Measurements from ENCODE around the gene RPL3.

Gene RPL3

DNA sequence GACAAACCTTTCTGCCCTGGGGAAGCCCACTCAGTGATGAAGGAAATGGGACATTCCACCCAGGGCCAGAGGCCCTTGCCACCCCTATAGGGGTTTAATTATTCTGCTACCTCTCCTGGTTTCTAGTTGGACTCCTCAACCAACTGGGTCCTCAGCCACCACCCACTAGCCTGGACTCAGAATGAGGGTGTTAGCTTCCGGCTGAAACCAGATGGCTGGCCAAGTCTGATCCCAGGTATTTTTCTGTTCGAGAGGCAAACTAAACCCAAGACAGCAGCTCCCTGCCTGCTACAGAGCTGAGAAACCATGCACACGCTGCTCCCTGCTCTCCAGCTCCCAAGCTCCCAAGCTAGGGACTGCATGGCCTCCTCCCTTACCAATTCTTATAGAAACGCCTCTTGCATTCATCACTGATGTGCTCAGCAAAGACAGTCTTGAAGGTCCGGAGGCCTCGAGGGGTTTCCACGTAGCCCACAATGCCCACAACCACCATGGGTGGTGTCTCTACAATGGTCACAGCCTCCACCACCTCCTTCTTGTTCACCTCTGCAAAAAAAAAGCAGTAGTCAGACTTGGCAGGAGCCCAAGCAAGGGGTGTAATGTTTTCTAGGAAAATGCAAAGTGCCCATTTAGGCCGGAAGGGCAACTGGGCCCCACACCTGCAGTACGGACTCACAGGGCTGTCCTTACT lies 2.2 kb downstream of the RPL3 start:
- no peak for DNase-seq (ENCODE audit: low read depth)

DNA sequence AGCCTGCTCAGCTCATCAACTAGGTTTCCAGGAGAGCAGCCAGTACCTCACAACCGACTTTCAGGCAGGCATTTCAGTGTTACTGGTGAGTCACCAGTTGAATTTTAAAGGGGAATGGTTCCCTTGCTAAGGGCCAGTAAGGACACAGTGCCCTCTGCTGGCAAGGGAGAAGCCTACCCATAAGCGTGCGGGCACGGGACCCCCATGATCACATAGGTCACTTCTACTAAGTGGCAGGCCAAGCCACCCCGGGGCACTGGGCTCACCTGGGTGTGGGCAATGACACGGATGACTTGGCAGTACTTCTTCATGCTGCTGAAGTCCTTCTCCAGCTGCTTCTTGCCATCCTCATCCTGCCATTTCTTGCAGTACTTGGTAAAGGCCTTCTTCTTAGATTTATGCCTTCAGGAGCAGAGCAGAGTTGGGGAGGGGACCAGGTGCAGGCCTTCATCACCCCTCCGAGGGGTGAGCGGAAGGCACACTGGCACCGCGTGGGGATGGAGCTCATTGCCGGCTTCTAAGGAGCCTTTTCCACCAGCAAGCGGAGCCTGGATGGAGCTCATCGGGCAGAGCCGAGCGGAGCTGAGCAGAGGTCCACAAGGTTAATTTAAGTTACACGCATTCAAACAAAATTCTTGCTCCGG lies 2.9 kb downstream of the RPL3 start:
- DNase-seq (ENCODE audit: low read depth) = peak; percentile 57

DNA sequence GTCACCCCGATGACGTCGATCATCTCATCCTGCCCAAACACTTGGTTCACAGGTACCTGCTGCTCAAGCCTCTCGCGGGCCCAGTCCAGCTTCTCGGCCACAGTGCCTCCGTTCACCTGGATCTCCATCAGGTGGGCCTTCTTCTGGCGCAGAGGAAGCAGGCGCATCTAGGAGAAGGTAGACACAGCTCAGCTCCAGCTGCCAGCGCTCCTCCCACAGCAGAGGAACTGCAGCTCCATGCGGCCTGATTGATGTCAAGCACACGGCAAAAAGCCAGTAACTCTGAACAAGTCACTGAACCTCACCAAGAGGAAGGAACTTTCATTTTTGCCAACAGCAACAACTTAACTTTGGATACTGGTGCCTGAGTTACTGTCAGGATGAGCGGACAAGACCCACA lies 4.0 kb downstream of the RPL3 start:
- no peak for DNase-seq (ENCODE audit: low read depth)

DNA sequence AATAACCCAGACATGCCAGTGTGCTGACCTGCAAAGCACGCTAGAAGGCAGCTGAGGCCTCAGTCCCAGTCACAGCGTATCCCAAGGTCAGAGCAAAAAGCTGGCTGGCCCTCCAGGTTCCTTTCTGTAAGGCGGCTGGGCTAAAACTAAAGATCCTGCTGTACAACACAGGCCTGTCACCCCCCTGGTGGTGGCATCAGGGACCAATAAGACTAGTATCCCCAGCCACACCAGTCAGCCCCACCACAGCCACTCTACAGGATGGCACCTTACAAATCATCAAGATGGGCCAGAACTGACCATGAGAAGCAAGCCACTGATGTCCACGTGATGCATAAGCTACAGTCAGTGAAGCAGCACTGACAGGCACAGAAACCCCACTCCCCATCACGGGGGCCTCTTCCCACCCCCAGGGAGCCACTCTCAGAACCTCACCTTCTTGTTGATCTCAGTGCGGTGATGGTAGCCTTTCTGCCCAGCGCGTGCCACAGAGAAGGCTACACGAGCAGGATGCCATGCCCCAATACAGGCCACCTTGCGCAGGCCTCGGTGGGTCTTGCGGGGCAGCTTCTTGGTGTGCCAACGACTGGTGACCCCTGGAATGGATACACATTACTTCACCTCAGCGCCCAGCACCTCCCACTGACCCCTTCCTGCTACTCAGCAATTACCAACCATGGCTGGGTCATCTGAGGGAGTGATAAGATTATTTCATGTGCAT lies 5.0 kb downstream of the RPL3 start:
- DNase-seq (ENCODE audit: low read depth) = no peak

DNA sequence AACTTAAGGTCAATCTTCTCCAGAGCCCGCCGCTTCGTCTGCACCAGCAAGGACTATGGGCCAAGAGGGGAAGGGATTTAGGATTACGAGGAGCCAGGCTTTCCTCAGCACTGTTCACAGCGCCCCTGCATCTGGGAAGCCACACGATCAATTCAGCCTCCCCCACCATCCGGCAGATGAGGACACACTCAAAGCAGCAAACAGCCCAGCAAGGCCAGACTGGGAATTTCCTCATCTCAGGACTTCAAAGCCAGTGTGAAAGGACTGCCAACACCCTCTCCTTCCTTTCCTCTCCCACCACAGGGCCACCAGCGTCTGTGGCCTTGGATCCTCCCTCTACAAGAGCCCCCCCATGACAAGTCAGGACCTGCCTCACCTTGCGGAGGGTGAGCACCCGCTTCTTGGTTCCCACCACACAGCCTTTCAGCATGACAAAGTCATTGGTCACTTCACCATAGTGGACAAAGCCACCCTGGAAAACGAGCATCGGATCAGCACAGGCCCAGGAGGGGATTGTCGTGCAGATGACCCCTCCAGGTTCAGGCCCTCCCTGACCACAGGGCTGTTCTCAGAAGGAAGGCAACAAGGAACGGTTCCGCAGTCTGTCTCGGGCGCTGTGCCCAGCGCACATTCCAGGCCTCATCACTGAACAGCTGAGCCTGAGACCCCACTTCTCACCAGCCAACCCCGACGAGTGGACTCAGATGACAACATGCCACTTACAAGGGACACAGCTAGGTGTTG lies 6.0 kb downstream of the RPL3 start:
- DNase-seq (ENCODE audit: low read depth) = no peak

DNA sequence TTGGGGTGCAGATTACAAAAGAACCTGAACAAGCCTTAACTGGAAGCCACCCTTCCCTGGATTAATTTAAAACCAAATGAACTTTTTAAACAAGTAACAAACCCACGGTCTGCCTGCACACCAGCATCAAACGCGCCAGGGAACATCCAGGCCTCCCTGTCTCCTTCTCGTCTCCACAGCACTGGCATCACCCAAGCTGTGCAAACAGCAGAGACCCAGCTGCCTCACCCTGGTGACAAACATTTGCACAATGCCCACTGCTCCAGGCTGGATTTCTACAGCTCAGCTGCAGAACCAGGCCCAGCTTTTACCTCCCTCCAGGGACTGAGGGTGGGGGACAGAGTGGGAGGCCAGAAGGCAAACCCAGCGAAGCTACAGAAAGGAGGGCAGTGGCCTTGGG lies 7.0 kb downstream of the RPL3 start:
- no peak for DNase-seq (ENCODE audit: low read depth)

DNA sequence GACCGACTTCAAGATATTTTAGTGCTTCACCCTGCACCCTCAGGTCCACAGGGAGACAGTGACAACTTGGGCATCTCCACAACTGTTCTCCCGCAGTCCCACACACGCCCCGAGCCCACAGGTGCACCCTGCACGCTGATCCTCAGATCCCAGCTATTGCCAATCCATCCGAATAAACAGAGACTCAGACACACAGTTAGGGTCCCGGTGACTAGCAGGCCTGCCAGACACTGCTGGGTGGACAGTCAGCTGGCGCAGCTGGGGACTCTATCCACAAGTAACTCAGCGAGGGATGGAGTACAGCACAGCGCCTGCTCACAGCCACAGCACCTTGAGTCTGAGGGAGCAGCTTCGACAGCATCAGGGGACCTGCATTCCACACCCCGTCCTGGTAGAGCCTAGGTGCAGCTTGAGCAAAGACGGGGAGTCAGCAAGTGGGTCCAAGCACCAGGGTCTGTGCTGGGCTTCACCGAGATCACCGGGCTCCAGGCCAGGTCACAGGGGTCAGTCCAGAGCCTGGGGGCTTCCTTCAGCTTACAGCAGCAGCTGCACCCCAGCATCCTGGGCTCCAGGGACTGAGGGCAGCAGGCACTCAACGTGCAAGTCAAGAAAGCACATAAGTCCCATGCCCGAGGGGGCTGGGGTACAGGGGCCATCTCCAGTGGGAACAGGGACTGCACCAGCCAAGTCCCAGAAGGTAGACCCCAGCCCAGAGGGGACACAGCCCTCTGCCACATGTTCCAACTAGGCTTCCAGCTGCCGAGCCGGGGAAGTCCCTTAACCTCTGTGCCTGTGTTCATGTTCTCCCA lies 7.6 kb downstream of the RPL3 start:
- no peak for DNase-seq (ENCODE audit: low read depth)

DNA sequence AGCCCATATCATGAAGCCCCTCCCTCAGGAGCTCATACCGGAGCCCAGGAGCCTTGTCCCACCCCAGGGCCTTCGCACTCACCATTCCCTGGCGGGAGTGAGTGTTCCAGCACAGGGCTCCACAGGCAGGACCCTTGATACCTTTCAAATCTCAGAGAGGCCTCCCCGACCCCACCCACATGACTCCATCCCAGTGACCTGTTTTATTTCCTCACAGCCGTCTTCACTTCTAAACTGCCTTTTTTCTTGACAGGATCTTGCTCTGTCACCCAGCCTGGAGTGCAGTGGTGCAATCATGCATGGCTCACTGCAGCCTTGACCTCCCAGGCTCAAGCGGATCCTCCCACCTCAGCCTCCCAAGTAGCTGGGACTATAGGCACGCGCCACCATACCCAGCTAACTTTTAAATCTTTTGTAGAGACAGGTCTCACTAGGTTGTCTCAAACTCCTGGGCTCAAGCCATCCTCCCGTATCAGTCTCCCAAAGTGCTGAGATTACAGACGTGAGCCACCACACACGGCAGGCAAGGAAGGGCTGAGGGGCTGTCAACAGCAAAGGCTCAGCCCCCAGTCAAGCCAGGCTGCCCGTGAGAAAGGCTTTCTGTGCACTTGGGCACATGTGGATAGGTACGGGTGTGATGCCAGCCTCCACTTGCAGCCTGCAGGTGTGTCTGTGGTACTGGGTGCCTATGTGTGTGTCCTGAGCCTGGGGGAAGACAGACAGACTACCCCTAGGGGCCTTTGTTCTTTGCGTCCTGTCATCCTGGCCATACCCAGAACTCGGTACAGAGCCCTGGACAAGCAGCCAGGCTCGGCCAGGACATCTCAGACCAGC lies 9.3 kb downstream of the RPL3 start:
- DNase-seq (ENCODE audit: low read depth) = no peak

DNA sequence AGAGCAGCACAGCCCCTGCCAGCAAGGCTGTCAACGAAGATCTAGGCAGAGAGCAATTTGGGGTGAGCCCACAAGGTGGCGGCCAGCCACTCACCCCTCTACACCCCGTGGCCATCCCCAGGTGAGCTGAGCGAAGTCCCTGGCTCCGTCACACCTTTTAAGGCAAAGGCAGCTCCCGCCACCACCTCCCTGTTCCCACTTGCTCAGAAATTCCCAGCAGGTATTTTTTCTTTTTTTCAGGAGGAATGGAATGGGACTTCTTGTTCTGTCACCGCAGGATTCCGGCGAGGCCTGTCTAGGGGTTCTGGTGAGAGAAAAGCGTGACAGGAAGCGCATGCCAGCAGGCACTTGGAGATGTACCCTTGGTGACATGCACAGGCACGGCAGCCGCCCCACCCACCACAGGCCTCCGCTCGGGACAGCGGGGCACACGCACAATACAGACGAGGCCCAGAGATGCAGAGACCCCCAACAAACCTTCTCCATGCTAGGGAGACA lies 10.0 kb downstream of the RPL3 start:
- no peak for DNase-seq (ENCODE audit: low read depth)

DNA sequence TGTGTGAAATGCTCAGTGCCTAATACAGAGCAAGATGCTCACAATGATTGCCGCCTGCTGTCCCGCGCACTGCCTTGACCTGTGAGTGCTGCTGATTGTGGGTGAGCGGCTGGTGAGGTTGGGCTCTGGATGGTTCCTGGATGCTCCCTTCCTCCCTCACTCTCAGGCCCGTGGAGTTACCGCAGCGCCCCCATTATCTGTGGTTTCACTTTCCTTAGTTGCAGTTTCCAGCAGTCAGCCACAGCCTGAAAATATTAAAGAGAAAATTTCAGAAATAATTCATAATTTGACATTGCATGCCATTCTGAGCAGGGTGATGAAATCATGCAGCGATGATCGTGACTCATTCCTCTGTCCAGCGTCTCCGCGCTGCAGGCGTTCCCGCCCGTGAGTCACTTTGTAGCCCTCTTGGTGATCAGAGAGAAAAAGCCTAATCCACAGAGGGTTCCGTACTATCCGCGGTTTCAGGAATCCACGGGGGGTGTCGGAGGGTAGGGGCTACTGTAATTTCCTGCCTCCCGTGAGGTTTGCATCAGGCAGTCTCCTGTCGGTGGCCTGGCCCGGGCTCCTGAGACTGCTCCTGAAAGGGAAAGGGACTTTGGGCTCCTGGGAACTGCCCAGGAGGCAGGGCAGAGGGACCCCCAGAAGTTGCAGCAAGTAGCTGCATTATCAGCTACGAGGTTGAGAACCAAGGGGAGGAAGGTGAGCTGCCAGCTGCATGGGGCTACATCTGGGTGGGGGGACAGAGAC lies 10.6 kb downstream of the RPL3 start:
- DNase-seq (ENCODE audit: low read depth) = no peak

DNA sequence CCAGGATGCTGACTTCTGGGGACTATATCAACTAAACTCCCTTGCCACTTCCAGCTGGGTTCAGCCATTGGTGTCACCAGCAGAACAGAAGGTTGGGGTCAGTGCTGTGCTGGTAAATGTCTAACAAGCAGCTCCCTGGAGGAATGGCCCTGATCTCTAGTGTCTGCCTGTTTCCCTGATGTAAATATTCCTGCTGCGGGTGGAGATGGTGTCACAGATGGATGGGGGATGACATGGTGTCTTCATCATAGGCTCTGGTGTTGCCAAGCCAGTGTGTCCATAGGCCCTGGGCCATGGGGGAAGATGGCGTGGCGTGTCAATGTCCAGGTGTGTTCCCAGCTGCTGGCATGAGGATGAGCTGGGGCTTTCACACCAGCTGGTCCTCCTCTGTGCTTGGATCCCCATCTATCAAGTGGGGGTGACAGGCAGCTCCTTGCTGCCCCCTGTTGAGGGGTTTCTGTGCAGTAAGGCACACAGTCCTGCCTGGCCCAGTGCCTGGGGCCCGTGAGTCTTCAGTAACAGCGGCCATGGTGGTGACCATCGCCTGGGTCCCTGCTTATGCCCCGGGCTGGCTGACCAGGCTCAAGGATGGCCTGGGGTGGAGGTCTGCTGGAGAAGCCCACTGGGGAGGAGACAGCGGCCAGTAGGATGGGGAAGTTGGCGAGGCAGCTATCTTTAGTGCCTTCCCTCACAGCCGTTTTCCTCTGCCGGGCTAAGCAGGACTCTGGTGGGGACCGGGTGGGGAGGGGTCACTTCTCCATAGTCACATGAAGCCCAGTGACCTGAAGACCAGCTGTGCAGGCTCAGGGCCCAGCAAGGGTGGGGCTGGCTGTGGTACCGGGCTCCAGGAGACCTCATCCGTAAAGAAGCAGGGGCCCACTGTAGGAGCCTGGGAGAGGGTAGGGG lies 12.7 kb downstream of the RPL3 start:
- no peak for DNase-seq (ENCODE audit: low read depth)

DNA sequence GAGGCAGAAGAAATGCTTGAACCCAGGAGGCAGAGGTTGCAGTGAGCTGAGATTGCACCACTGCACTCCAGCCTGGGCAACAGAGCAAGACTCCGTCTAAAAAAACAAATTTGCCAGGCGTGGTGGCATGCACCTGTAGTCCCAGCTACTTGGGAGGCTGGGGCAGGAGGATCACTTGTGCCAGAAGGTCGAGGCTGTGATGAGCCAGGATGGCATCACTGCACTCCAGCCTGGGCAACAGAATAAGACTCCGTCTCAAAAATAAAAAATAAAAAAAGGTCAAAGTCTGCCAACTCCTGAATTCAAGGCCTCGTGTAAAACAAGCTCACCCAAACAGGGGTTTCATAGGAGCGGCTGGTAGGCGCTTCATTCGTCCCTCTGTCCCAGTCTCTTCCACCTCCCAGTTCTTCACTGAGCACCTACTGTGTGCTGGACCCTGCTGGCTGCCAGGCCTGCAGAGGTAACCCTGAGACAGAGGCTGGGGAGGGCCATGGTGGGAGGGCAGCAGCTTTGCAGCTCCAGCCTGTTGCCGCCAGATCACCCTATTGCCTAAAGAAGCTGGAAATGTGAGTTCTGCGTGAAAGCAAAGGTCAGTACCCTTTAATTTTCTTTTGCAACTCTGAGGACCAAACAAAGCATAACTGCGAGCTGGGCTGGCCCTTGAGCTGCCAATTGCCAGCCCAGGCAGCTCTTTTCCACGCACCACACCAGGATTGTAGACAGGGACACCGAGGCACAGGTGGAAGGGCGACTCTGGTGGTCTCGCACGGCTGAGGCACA lies 15.3 kb downstream of the RPL3 start:
- DNase-seq (ENCODE audit: low read depth) = no peak

DNA sequence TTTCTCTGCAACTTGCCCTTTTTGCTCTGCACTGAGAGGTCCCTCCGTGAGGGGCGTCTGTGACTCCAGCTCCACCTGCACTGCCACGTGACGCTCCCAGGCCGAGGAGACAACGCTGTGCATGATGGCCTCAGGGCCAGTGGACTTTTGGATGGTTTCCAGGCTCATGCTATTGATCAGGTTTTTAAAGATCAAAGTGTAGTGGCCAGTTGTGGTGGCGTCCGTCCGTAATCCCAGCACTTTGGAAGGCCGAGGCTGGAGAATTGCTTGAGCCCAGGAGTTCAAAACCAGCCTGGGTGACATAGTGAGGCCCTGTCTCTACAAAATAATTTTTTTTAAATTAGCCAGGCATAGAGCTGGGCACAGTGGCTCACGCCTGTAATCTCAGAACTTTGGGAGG lies 16.1 kb downstream of the RPL3 start:
- no peak for DNase-seq (ENCODE audit: low read depth)

DNA sequence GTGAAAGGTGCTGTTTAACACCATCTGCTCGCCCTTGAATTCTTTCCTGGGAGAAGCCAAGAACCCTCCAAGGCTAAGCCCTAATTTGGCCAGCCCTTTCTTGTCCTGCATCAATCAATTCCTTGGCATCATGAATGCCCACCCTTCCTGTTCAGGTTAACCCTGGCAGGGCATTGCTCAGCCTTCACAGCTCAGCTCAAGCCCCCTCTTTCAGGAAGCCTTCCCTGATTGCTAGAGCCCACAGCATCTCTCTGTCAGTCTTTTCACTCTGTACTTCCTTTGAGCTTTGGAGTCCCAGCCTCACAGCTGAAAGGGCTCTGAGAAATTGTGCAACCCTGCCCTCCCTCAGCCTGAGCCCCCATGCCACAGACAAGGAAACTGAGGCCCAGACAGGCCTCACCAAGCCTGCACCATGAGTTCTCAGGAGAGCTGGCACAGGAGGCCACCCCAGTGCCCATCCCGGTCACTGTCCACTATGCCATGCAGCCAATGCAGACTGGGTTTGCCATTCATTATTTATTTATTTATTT lies 16.9 kb downstream of the RPL3 start:
- no peak for DNase-seq (ENCODE audit: low read depth)

DNA sequence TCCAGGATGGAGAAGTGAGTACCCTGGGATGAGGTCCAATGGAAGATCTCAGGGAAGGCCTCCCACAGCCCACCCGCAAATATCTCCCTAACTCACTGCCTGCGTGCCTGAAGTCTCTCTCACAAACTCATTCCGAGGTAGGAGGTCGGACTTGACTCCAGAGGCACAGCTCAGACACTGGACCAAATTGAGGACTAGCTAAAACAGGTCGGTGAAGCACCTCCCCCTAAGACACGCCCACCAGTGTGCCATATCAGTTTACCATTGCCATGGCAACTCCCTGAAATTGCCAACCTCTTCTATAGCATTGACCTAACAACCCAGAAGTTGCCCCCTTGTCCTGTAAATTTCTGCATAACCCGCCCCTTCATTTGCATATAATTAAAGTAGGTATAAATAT lies 17.5 kb downstream of the RPL3 start:
- DNase-seq (ENCODE audit: low read depth) = no peak

DNA sequence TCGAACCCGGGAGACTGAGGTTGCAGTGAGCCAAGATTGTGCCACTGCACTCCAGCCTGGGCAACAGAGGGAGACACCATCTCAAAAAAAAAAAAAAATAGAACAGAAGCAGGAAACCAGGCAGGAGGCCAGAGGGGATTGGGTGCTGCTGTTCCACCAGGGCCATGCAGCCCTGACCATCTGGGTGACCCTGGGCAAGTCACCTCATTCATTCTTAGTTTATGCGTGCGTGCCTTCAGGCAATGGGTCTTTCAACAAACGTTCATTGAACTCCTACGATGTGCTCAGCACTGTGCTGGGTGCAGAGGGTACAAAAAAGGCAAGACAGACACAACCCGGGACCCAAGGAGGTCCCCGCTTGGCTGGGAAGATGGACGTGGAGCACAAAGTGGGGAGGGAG lies 18.3 kb downstream of the RPL3 start:
- DNase-seq (ENCODE audit: low read depth) = no peak

DNA sequence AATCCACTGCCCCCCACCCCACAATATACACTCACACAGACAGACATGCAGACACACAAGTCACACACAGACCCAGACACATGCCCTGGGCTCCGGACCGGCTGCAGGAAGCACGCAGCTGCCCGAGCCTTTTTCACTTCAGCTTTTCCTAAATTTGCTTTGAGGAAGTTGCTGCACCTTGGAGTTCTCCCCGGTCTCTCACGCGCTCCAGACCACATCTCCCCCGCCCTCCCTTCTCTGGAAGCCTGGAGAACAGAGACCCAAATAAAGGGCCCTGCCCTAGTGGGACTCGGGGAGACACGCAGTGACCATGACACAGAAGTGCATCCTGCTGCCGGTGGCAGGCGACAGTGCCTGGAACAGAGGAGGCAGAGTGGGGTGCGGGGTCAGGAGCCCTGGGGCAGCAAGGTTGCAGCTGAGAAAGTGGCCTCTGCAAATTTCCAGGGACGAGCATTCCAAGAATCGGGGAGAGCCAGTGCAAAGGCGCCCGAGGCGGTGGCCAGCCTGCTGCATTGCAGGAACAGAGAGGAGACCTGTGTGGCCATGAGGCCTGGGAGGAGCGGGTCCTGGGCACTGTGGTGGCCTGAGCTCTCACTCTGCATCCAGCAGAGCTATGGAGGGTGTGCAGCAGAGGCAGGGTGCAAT lies 19.1 kb downstream of the RPL3 start:
- DNase-seq (ENCODE audit: low read depth) = no peak

DNA sequence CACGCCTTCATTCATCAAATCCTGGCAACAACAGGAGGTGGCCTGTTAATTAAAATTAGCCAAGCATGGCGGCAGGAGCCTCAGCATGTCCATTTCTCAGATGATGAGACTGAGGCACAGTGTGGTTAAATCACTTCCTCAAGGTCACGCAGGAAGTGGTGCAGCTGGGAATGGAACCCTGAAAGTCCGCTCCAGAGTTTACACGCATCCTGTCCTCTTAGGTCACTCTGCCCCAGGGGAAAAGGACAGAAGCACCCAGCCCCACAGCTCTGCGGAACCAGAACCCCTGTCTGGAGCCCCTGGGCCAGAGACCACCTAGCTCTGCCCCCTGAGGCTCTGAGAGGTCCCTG lies 19.6 kb downstream of the RPL3 start:
- DNase-seq (ENCODE audit: low read depth) = no peak
